Measurements from ENCODE around the gene OR4N5. TPM values are rescaled to one million over a fixed set of nuclear protein-coding genes. Genes with fewer than 3 reads are reported as not detected.
"Not testable (repeated sequence)": the region's sequence is repeated elsewhere in the genome, so short reads cannot be mapped to it uniquely, and the experiment has no call there.

Gene OR4N5
- polyA plus RNA-seq (2013, experiment 1 of 2): not detected
- not detected for polyA plus RNA-seq (2013, experiment 2 of 2)

- H3K23ac ChIP-seq (ENCODE audit: low read length): no peak within 1 kb of the TSS
- no peak for DNase-seq
- H3K4me2 ChIP-seq (ENCODE audit: low read length): no peak within 1 kb of the TSS
- H2BK5ac ChIP-seq (ENCODE audit: low read length): no peak within 1 kb of the TSS
- H3K27me3 ChIP-seq (ENCODE audit: insufficient read depth, low read length, poor library complexity): no peaks in the 10 kb centered on the region
- H3K4me1 ChIP-seq (ENCODE audit: control insufficient read depth, low read depth, low read length): no peaks in the 10 kb centered on the region
- H3K9ac ChIP-seq (ENCODE audit: low read length): no peak within 1 kb of the TSS
- no peaks in the 10 kb centered on the region for H3K79me1 ChIP-seq (ENCODE audit: low read length)
- no peak within 1 kb of the TSS for H2BK15ac ChIP-seq (replicated peaks; ENCODE audit: low read depth)
- no peaks in the 10 kb centered on the region for H3K79me2 ChIP-seq (ENCODE audit: control insufficient read depth, insufficient read depth, low read length)
- no peak within 1 kb of the TSS for H3K56ac ChIP-seq (ENCODE audit: low read length)
- H3K27ac ChIP-seq (ENCODE audit: low read depth, low read length): no peak within 1 kb of the TSS
- H2BK120ac ChIP-seq (ENCODE audit: low read depth, low read length): no peak within 1 kb of the TSS
- no CpG with 5 or more reads among the region's 2 CpGs for WGBS (ENCODE audit: extremely low coverage, insufficient coverage, low lambda C conversion rate)
- no peak within 1 kb of the TSS for H3K4ac ChIP-seq (ENCODE audit: low read depth, low read length)
- H4K8ac ChIP-seq (ENCODE audit: low read depth, low read length): no peak within 1 kb of the TSS
- H3K36me3 ChIP-seq (ENCODE audit: control insufficient read depth, insufficient read depth, low read length): no peaks in the 10 kb centered on the region
- no peak within 1 kb of the TSS for H3K18ac ChIP-seq (ENCODE audit: low read length)
- no peak within 1 kb of the TSS for H4K5ac ChIP-seq (ENCODE audit: low read length)
- no peak within 1 kb of the TSS for H2AK5ac ChIP-seq (ENCODE audit: low read length)
- H3K4me3 ChIP-seq (ENCODE audit: low read length): no peak within 1 kb of the TSS
Measured at GRCh38 chr14:20138520-20138919, at the start of gene OR4N5. OR4N5 (plus strand) TSS chr14:20138820; CDS start chr14:20143736, 4,916 bp downstream.

- whole genome bisulfite sequencing (ENCODE audit: extremely low coverage, insufficient coverage, low lambda C conversion rate): no CpG with 5 or more reads among the region's 4 CpGs
- no peak overlapping the region for H2BK15ac ChIP-seq (replicated peaks; ENCODE audit: low read depth)
Measured at GRCh38 chr14:20092050-20092449, 46.6 kb upstream of the OR4N5 start.

GRCh38 chr14:20093442-20093841 is 45.2 kb upstream of the OR4N5 start:
- Histone ChIP-seq H3K9ac (ENCODE audit: low read length) (no peak overlapping the region), H2BK120ac (ENCODE audit: low read depth, low read length) (no peak overlapping the region), H3K4ac (ENCODE audit: low read depth, low read length) (no peak overlapping the region), H3K56ac (ENCODE audit: low read length) (no peak overlapping the region), H3K79me1 (ENCODE audit: low read length) (no peaks in the 10 kb centered on the region), H2AK5ac (ENCODE audit: low read length) (no peak overlapping the region), H3K27me3 (ENCODE audit: insufficient read depth, low read length, poor library complexity) (no peaks in the 10 kb centered on the region), H3K4me1 (ENCODE audit: control insufficient read depth, low read depth, low read length) (no peaks in the 10 kb centered on the region), H2BK5ac (ENCODE audit: low read length) (no peak overlapping the region), H2BK15ac (replicated peaks; ENCODE audit: low read depth) (no peak overlapping the region), H4K5ac (ENCODE audit: low read length) (no peak overlapping the region), H3K36me3 (ENCODE audit: control insufficient read depth, insufficient read depth, low read length) (no peaks in the 10 kb centered on the region), H4K8ac (ENCODE audit: low read depth, low read length) (no peak overlapping the region), H3K18ac (ENCODE audit: low read length) (no peak overlapping the region), H3K4me2 (ENCODE audit: low read length) (no peak overlapping the region), H3K23ac (ENCODE audit: low read length) (no peak overlapping the region), H3K79me2 (ENCODE audit: control insufficient read depth, insufficient read depth, low read length) (no peaks in the 10 kb centered on the region), H3K4me3 (ENCODE audit: low read length) (no peak overlapping the region), H3K27ac (ENCODE audit: low read depth, low read length) (no peak overlapping the region)
- no CpG with 5 or more reads among the region's 4 CpGs for WGBS (ENCODE audit: extremely low coverage, insufficient coverage, low lambda C conversion rate)
- DNase-seq: no peak

More at GRCh38 chr14:20092050-20092449, 46.6 kb upstream of the OR4N5 start:
- Histone ChIP-seq H4K8ac (ENCODE audit: low read depth, low read length) (no peak overlapping the region), H2AK5ac (ENCODE audit: low read length) (no peak overlapping the region), H3K79me2 (ENCODE audit: control insufficient read depth, insufficient read depth, low read length) (no peaks in the 10 kb centered on the region), H3K18ac (ENCODE audit: low read length) (no peak overlapping the region), H3K23ac (ENCODE audit: low read length) (no peak overlapping the region), H3K9ac (ENCODE audit: low read length) (no peak overlapping the region), H4K5ac (ENCODE audit: low read length) (no peak overlapping the region), H3K4me2 (ENCODE audit: low read length) (no peak overlapping the region), H3K27me3 (ENCODE audit: insufficient read depth, low read length, poor library complexity) (no peaks in the 10 kb centered on the region), H2BK120ac (ENCODE audit: low read depth, low read length) (no peak overlapping the region), H3K27ac (ENCODE audit: low read depth, low read length) (no peak overlapping the region), H3K36me3 (ENCODE audit: control insufficient read depth, insufficient read depth, low read length) (no peaks in the 10 kb centered on the region), H2BK5ac (ENCODE audit: low read length) (no peak overlapping the region), H3K4ac (ENCODE audit: low read depth, low read length) (no peak overlapping the region), H3K56ac (ENCODE audit: low read length) (no peak overlapping the region), H3K79me1 (ENCODE audit: low read length) (no peaks in the 10 kb centered on the region), H3K4me1 (ENCODE audit: control insufficient read depth, low read depth, low read length) (no peaks in the 10 kb centered on the region), H3K4me3 (ENCODE audit: low read length) (no peak overlapping the region)
- DNase-seq: no peak

GRCh38 chr14:20098926-20099770 is 39.5 kb upstream of the OR4N5 start:
- H4K8ac ChIP-seq (ENCODE audit: low read depth, low read length); H3K4ac ChIP-seq (ENCODE audit: low read depth, low read length): not testable (repeated sequence)

GRCh38 chr14:20110438-20110837 is 28.2 kb upstream of the OR4N5 start, which contains the start of gene OR4K17:
OR4K17 (plus strand) TSS chr14:20110739; CDS start chr14:20117500, 6,761 bp downstream.
- Histone ChIP-seq H3K36me3 (ENCODE audit: control insufficient read depth, insufficient read depth, low read length) (no peaks in the 10 kb centered on the region), H3K79me2 (ENCODE audit: control insufficient read depth, insufficient read depth, low read length) (no peaks in the 10 kb centered on the region), H3K9ac (ENCODE audit: low read length) (no peak within 1 kb of the TSS), H4K8ac (ENCODE audit: low read depth, low read length) (no peak within 1 kb of the TSS), H2BK15ac (replicated peaks; ENCODE audit: low read depth) (no peak within 1 kb of the TSS), H2BK5ac (ENCODE audit: low read length) (no peak within 1 kb of the TSS), H2BK120ac (ENCODE audit: low read depth, low read length) (no peak within 1 kb of the TSS), H3K4me3 (ENCODE audit: low read length) (no peak within 1 kb of the TSS), H3K27ac (ENCODE audit: low read depth, low read length) (no peak within 1 kb of the TSS), H4K5ac (ENCODE audit: low read length) (no peak within 1 kb of the TSS), H2AK5ac (ENCODE audit: low read length) (no peak within 1 kb of the TSS), H3K27me3 (ENCODE audit: insufficient read depth, low read length, poor library complexity) (no peaks in the 10 kb centered on the region), H3K4me2 (ENCODE audit: low read length) (no peak within 1 kb of the TSS), H3K4ac (ENCODE audit: low read depth, low read length) (no peak within 1 kb of the TSS), H3K4me1 (ENCODE audit: control insufficient read depth, low read depth, low read length) (no peaks in the 10 kb centered on the region), H3K56ac (ENCODE audit: low read length) (no peak within 1 kb of the TSS), H3K23ac (ENCODE audit: low read length) (no peak within 1 kb of the TSS), H3K18ac (ENCODE audit: low read length) (no peak within 1 kb of the TSS), H3K79me1 (ENCODE audit: low read length) (no peaks in the 10 kb centered on the region)
- DNase-seq: no peak
- WGBS (ENCODE audit: extremely low coverage, insufficient coverage, low lambda C conversion rate): no CpG with 5 or more reads among the region's 3 CpGs

More at GRCh38 chr14:20098926-20099770, 39.5 kb upstream of the OR4N5 start:
- H3K23ac ChIP-seq (ENCODE audit: low read length); H3K79me2 ChIP-seq (ENCODE audit: control insufficient read depth, insufficient read depth, low read length); H3K79me1 ChIP-seq (ENCODE audit: low read length); H3K36me3 ChIP-seq (ENCODE audit: control insufficient read depth, insufficient read depth, low read length); DNase-seq; H2BK120ac ChIP-seq (ENCODE audit: low read depth, low read length); H3K4me3 ChIP-seq (ENCODE audit: low read length); H3K4me1 ChIP-seq (ENCODE audit: control insufficient read depth, low read depth, low read length); H4K5ac ChIP-seq (ENCODE audit: low read length); H2BK5ac ChIP-seq (ENCODE audit: low read length); H3K4me2 ChIP-seq (ENCODE audit: low read length); H3K56ac ChIP-seq (ENCODE audit: low read length); H3K27ac ChIP-seq (ENCODE audit: low read depth, low read length); H3K27me3 ChIP-seq (ENCODE audit: insufficient read depth, low read length, poor library complexity); H2AK5ac ChIP-seq (ENCODE audit: low read length); H2BK15ac ChIP-seq (replicated peaks; ENCODE audit: low read depth); H3K9ac ChIP-seq (ENCODE audit: low read length); H3K18ac ChIP-seq (ENCODE audit: low read length): not testable (repeated sequence)
- WGBS (ENCODE audit: extremely low coverage, insufficient coverage, low lambda C conversion rate): no CpG with 5 or more reads among the region's 32 CpGs

All from mesendoderm (in vitro differentiated cells).